CD4-positive, alpha-beta memory T cell (primary cell): ENCODE measurements around the gene CLEC5A. TPM values are rescaled to one million over a fixed set of nuclear protein-coding genes. Genes with fewer than 3 reads are reported as not detected.
"Not testable (repeated sequence)": the region's sequence is repeated elsewhere in the genome, so short reads cannot be mapped to it uniquely, and the experiment has no call there.

ENCODE experiments used
- CTCF ChIA-PET: fragments of 350-600 bp; sonication (Branson Sonifier 250); formaldehyde crosslinking; loops from one replicate; lab custom pipeline; 2021; ENCODE audit warnings: inconsistent platforms; ENCODE audit not compliant: partially characterized antibody; lab: Charles Lee
- POLR2A ChIA-PET: fragments of 350-600 bp; sonication (Branson Sonifier 250); formaldehyde crosslinking; loops from one replicate; lab custom pipeline; 2021; ENCODE audit not compliant: partially characterized antibody; lab: Charles Lee
- DNase-seq, 5 donors: peaks; one replicate each; pipeline versions ENCODE4 v3.0.0 to v3.0.0-alpha.2; 2020 to 2022; ENCODE audit warnings: mixed read lengths in 1 of 5
- H3K27ac ChIP-seq: one replicate; pipeline ENCODE4 v1.7.0; 2013; ENCODE audit warnings: low read depth, low read length
- H3K27me3 ChIP-seq: 2 replicates; pipeline ENCODE4 v1.7.0; 2013; ENCODE audit warnings: mild to moderate bottlenecking, low read length, moderate library complexity; ENCODE audit not compliant: insufficient read depth
- H3K36me3 ChIP-seq: 2 replicates; pipeline ENCODE4 v1.7.0; 2013; ENCODE audit warnings: mild to moderate bottlenecking, low read length, moderate library complexity; ENCODE audit not compliant: insufficient read depth
- H3K4me1 ChIP-seq: 2 replicates; pipeline ENCODE4 v1.7.0; 2013; ENCODE audit warnings: mild to moderate bottlenecking, low read length, moderate library complexity; ENCODE audit not compliant: insufficient read depth
- H3K4me3 ChIP-seq, 2 donors: one replicate each; pipeline ENCODE4 v1.7.0; 2013; ENCODE audit warnings: low read length in 2 of 2, mild to moderate bottlenecking in 1 of 2
- H3K9me3 ChIP-seq, 2 donors: one replicate each; pipeline ENCODE4 v1.7.0; 2013; ENCODE audit warnings: low read length in 2 of 2, control low read depth in 1 of 2; ENCODE audit not compliant: control insufficient read depth in 1 of 2
- H3K27ac Mint-ChIP-seq, 7 donors: one replicate each; pipeline ENCODE4 v1.8.0; 2020 to 2021; ENCODE audit warnings: mixed read lengths in 7 of 7, mild to moderate bottlenecking in 6 of 7, inconsistent platforms in 3 of 7, moderate library complexity in 3 of 7
- H3K27me3 Mint-ChIP-seq, 2 donors: one replicate each; pipeline ENCODE4 v1.8.0; 2020 to 2021; ENCODE audit warnings: mixed read lengths in 2 of 2
- H3K36me3 Mint-ChIP-seq, 2 donors: one replicate each; pipeline ENCODE4 v1.8.0; 2020 to 2021; ENCODE audit warnings: mixed read lengths in 2 of 2, inconsistent platforms in 1 of 2, mild to moderate bottlenecking in 1 of 2
- H3K4me1 Mint-ChIP-seq, 4 donors: one replicate each; pipeline ENCODE4 v1.8.0; 2020 to 2021; ENCODE audit warnings: mixed read lengths in 4 of 4, mild to moderate bottlenecking in 1 of 4
- H3K4me3 Mint-ChIP-seq, 8 donors: one replicate each; pipeline ENCODE4 v1.8.0; 2020 to 2021; ENCODE audit warnings: mixed read lengths in 8 of 8, mild to moderate bottlenecking in 7 of 8, moderate library complexity in 6 of 8, inconsistent platforms in 3 of 8
- H3K9me3 Mint-ChIP-seq, 8 donors: one replicate each; pipeline ENCODE4 v1.8.0; 2020 to 2021; ENCODE audit warnings: mixed read lengths in 8 of 8, mild to moderate bottlenecking in 5 of 8, inconsistent platforms in 3 of 8, moderate library complexity in 1 of 8
- intact Hi-C: fragments of 100-400 bp; cut with micrococcal nuclease; formaldehyde crosslinking; loops from one replicate; pipeline ENCODE4 v1.15.1; 2023
- polyA plus RNA-seq, 2 donors: library from polyadenylated mRNA; unstranded; fragments of 300-500 nt; fragmentation: Illumina TruSeq; gene quantifications; one replicate each; pipeline ENCODE4 v1.2.3, GENCODE V29; 2021
- total RNA-seq, 2 experiments: library from RNA; stranded (reverse); gene quantifications; one replicate each; pipeline ENCODE4 v1.2.3, GENCODE V29; 2021

CLEC5A gene
- total and polyA plus RNA-seq, 4 experiments from 2014 or later = 0.84 to 0.94 TPM; not detected in 2

- H3K27ac ChIP-seq, H3K36me3 Mint-ChIP-seq, H3K9me3 ChIP-seq, CTCF ChIA-PET, intact Hi-C loops, H3K27ac Mint-ChIP-seq, H3K4me3 ChIP-seq, H3K36me3 ChIP-seq, H3K4me1 ChIP-seq, H3K4me3 Mint-ChIP-seq, DNase-seq, H3K27me3 ChIP-seq, POLR2A ChIA-PET, H3K27me3 Mint-ChIP-seq, H3K4me1 Mint-ChIP-seq: not testable (repeated sequence)
- peaks cover 0 to 19% (median 9%) of the 10 kb centered on the region in 8 donors for H3K9me3 Mint-ChIP-seq
Measured at GRCh38 chr7:141899366-141899765, 47.4 kb downstream of the CLEC5A start.

GRCh38 chr7:141891336-141891735 lies 55.4 kb downstream of the CLEC5A start:
- POLR2A ChIA-PET = no interaction called here
- no peaks in the 10 kb centered on the region for H3K4me1 Mint-ChIP-seq
- no peak overlapping the region for H3K27ac ChIP-seq
- peaks cover 0 to 5% (median 0%) of the 10 kb centered on the region in 8 donors for H3K9me3 Mint-ChIP-seq
- H3K36me3 ChIP-seq = no peaks in the 10 kb centered on the region
- CTCF ChIA-PET = no interaction called here
- H3K36me3 Mint-ChIP-seq = no peaks in the 10 kb centered on the region
- peaks cover 7 to 8% of the 10 kb centered on the region in 2 donors for H3K27me3 Mint-ChIP-seq
- H3K4me3 Mint-ChIP-seq = no peak overlapping the region
- intact Hi-C loops = no loop called here
- H3K9me3 ChIP-seq = no peaks in the 10 kb centered on the region
- no peak overlapping the region for H3K27ac Mint-ChIP-seq
- no peaks in the 10 kb centered on the region for H3K4me1 ChIP-seq
- no peak for DNase-seq
- H3K4me3 ChIP-seq = no peak overlapping the region
- no peaks in the 10 kb centered on the region for H3K27me3 ChIP-seq

- no peak overlapping the region for H3K27ac Mint-ChIP-seq
- H3K4me1 Mint-ChIP-seq = no peaks in the 10 kb centered on the region
- intact Hi-C loops = no loop called here
- H3K27me3 Mint-ChIP-seq = peaks cover 7 to 8% of the 10 kb centered on the region in 2 donors
- H3K36me3 Mint-ChIP-seq = no peaks in the 10 kb centered on the region
- ChIA-PET CTCF (no interaction called here), POLR2A (no interaction called here)
- Histone ChIP-seq H3K4me1 (no peaks in the 10 kb centered on the region), H3K27ac (no peak overlapping the region), H3K4me3 (no peak overlapping the region), H3K9me3 (no peaks in the 10 kb centered on the region), H3K27me3 (no peaks in the 10 kb centered on the region), H3K36me3 (no peaks in the 10 kb centered on the region)
- peaks cover 0 to 3% (median 1%) of the 10 kb centered on the region in 8 donors for H3K9me3 Mint-ChIP-seq
- DNase-seq = no peak
- no peak overlapping the region for H3K4me3 Mint-ChIP-seq
Measured at GRCh38 chr7:141889321-141889720, 57.5 kb downstream of the CLEC5A start.

- no peaks in the 10 kb centered on the region for H3K4me1 Mint-ChIP-seq
- peaks cover 7 to 9% of the 10 kb centered on the region in 2 donors for H3K27me3 Mint-ChIP-seq
- no peak overlapping the region for H3K27ac Mint-ChIP-seq
- no peak overlapping the region for H3K4me3 Mint-ChIP-seq
- H3K4me1 ChIP-seq = no peaks in the 10 kb centered on the region
- CTCF ChIA-PET = no interaction called here
- no peaks in the 10 kb centered on the region for H3K36me3 ChIP-seq
- H3K27me3 ChIP-seq = no peaks in the 10 kb centered on the region
- intact Hi-C loops = no loop called here
- no peaks in the 10 kb centered on the region for H3K36me3 Mint-ChIP-seq
- peaks cover 0 to 9% (median 4%) of the 10 kb centered on the region in 8 donors for H3K9me3 Mint-ChIP-seq
- no peak for DNase-seq
- no peak overlapping the region for H3K27ac ChIP-seq
- H3K4me3 ChIP-seq = no peak overlapping the region
- no peaks in the 10 kb centered on the region for H3K9me3 ChIP-seq
- POLR2A ChIA-PET = no interaction called here
Measured at GRCh38 chr7:141884539-141885225, 62.1 kb downstream of the CLEC5A start.

- no peak overlapping the region for H3K27ac Mint-ChIP-seq
- no peak overlapping the region for H3K4me3 Mint-ChIP-seq
- intact Hi-C loops = no loop called here
- no peaks in the 10 kb centered on the region for H3K9me3 ChIP-seq
- POLR2A ChIA-PET = no interaction called here
- H3K4me3 ChIP-seq = no peak overlapping the region
- no peaks in the 10 kb centered on the region for H3K36me3 Mint-ChIP-seq
- H3K27ac ChIP-seq = no peak overlapping the region
- no peak for DNase-seq
- H3K27me3 ChIP-seq = no peaks in the 10 kb centered on the region
- no peaks in the 10 kb centered on the region for H3K4me1 ChIP-seq
- CTCF ChIA-PET = no interaction called here
- peaks cover 1 to 2% of the 10 kb centered on the region in 2 donors for H3K27me3 Mint-ChIP-seq
- no peaks in the 10 kb centered on the region for H3K4me1 Mint-ChIP-seq
- peaks cover 0 to 11% (median 6%) of the 10 kb centered on the region in 8 donors for H3K9me3 Mint-ChIP-seq
- no peaks in the 10 kb centered on the region for H3K36me3 ChIP-seq
Measured at GRCh38 chr7:141880960-141881359, 65.8 kb downstream of the CLEC5A start.

- H3K36me3 Mint-ChIP-seq = no peaks in the 10 kb centered on the region
- no peaks in the 10 kb centered on the region for H3K9me3 ChIP-seq
- no peaks in the 10 kb centered on the region for H3K27me3 ChIP-seq
- H3K4me3 Mint-ChIP-seq = no peak overlapping the region
- DNase-seq = no peak
- H3K4me3 ChIP-seq = no peak overlapping the region
- ChIA-PET POLR2A (no interaction called here), CTCF (no interaction called here)
- intact Hi-C loops = no loop called here
- H3K4me1 ChIP-seq = no peaks in the 10 kb centered on the region
- H3K27me3 Mint-ChIP-seq = peaks cover 1 to 2% of the 10 kb centered on the region in 2 donors
- H3K4me1 Mint-ChIP-seq = no peaks in the 10 kb centered on the region
- H3K36me3 ChIP-seq = no peaks in the 10 kb centered on the region
- H3K27ac ChIP-seq = no peak overlapping the region
- H3K9me3 Mint-ChIP-seq = peaks cover 0 to 11% (median 4%) of the 10 kb centered on the region in 8 donors
- H3K27ac Mint-ChIP-seq = no peak overlapping the region
Measured at GRCh38 chr7:141877365-141877764, 69.4 kb downstream of the CLEC5A start.
